Activated naive CD8-positive, alpha-beta T cell treated with anti-CD3 and anti-CD28 coated beads for 36 hours (primary cell): ENCODE results near the gene ZNRF2. TPM values are rescaled to one million over a fixed set of nuclear protein-coding genes. Genes with fewer than 3 reads are reported as not detected.
"Not testable (repeated sequence)": the region's sequence is repeated elsewhere in the genome, so short reads cannot be mapped to it uniquely, and the experiment has no call there.

Experiments
- DNase-seq: peaks from one replicate; pipeline ENCODE4 v3.0.0; 2021
- H3K27ac Mint-ChIP-seq: one replicate; pipeline ENCODE4 v1.8.0; 2022; ENCODE audit warnings: mild to moderate bottlenecking, moderate library complexity, mixed read lengths
- H3K27me3 Mint-ChIP-seq: one replicate; pipeline ENCODE4 v1.8.0; 2022; ENCODE audit warnings: mild to moderate bottlenecking, mixed read lengths
- H3K36me3 Mint-ChIP-seq: one replicate; pipeline ENCODE4 v1.8.0; 2021; ENCODE audit warnings: mild to moderate bottlenecking, mixed read lengths
- H3K4me1 Mint-ChIP-seq: one replicate; pipeline ENCODE4 v1.8.0; 2021; ENCODE audit warnings: mixed read lengths
- H3K4me3 Mint-ChIP-seq: one replicate; pipeline ENCODE4 v1.8.0; 2022; ENCODE audit warnings: mild to moderate bottlenecking, moderate library complexity, mixed read lengths
- H3K9me3 Mint-ChIP-seq: one replicate; pipeline ENCODE4 v1.8.0; 2022; ENCODE audit warnings: mixed read lengths
- total RNA-seq, 2 experiments: library from RNA; stranded (reverse); gene quantifications; one replicate each; pipeline ENCODE4 v1.2.3, GENCODE V29; 2021

The ZNRF2 gene
- total RNA-seq, 2 experiments from 2014 or later, result 6.9 TPM

- no peak for DNase-seq
- H3K36me3 Mint-ChIP-seq, result peaks cover 4% of the 10 kb centered on the region
- H3K27ac Mint-ChIP-seq, result no peak overlapping the region
- no peak overlapping the region for H3K4me3 Mint-ChIP-seq
- no peaks in the 10 kb centered on the region for H3K27me3 Mint-ChIP-seq
- H3K9me3 Mint-ChIP-seq, result no peaks in the 10 kb centered on the region
- H3K4me1 Mint-ChIP-seq, result no peaks in the 10 kb centered on the region
These were observed 83.2 kb downstream of the ZNRF2 start for GRCh38 chr7:30367561-30367960.

DNA sequence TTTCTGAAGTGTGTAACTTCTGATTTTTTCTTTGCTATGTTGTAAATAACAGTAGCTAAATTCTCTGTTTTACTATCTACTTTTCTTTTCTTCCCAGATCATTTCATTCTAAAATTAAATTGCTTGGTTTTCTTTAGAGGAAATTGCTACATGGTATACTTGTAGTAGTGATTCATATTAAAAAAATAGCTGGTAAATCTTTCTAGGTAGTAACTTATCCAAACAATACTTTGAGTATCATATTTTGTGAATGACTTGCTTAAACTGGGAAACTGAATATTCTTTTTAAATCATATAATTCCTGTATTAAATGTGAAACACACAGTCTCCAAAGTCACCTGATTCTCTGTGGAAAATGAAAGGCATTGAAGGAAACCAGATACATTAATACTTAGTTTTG, 85.5 kb downstream of the ZNRF2 start:
- no peak for DNase-seq
- H3K9me3 Mint-ChIP-seq, result no peaks in the 10 kb centered on the region
- H3K36me3 Mint-ChIP-seq, result peaks cover 4% of the 10 kb centered on the region
- no peak overlapping the region for H3K4me3 Mint-ChIP-seq
- no peaks in the 10 kb centered on the region for H3K4me1 Mint-ChIP-seq
- no peak overlapping the region for H3K27ac Mint-ChIP-seq
- H3K27me3 Mint-ChIP-seq, result no peaks in the 10 kb centered on the region

DNA sequence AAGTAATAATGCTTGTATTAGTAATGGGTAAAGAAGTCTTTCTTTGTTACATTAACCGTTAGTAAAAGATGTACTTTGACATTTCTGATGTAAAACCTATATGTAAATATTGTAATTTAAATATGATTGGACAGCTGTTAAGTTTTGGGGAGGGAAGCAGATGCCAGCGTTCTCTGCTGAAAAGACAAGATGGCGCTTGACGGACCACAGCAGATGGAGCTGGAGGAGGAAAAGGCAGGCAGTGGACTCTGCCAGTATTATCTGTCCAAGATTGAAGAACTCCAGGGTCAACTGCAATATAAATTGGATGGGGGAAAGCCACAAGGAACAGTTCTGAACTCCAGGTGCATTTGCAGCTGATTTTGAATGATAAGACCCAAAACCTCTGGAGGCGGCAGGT, 86.9 kb downstream of the ZNRF2 start:
- Mint-ChIP-seq H3K36me3 (peaks cover 4% of the 10 kb centered on the region), H3K4me3 (no peak overlapping the region), H3K9me3 (no peaks in the 10 kb centered on the region), H3K27me3 (no peaks in the 10 kb centered on the region), H3K4me1 (no peaks in the 10 kb centered on the region), H3K27ac (no peak overlapping the region)
- DNase-seq, result no peak

DNA sequence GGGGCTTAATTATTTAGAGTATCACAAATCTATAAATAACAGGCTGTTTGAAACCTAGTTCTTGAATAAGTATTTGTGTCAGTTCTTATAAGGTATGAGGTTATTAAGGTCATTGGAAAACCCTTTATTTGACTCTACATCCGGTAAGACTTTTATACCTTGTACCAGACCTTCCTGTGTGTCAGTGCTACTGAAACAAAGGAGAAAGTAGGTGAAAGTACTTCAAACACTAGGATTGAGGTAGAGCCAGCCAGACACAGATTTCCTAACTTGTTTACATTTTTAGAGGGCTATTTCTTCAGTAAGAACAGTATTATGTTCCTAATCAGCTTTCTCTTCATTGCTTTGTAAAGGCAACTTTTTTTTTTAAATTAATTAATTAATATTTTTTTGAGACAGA, 93.9 kb downstream of the ZNRF2 start:
- Mint-ChIP-seq H3K4me1 (no peaks in the 10 kb centered on the region), H3K9me3 (peaks cover 8% of the 10 kb centered on the region), H3K27ac (no peak overlapping the region), H3K36me3 (peaks cover 3% of the 10 kb centered on the region), H3K4me3 (no peak overlapping the region), H3K27me3 (no peaks in the 10 kb centered on the region)
- no peak for DNase-seq

- no peaks in the 10 kb centered on the region for H3K27me3 Mint-ChIP-seq
- H3K27ac Mint-ChIP-seq, result no peak overlapping the region
- no peak for DNase-seq
- H3K4me3 Mint-ChIP-seq, result no peak overlapping the region
- H3K4me1 Mint-ChIP-seq, result no peaks in the 10 kb centered on the region
- peaks cover 11% of the 10 kb centered on the region for H3K9me3 Mint-ChIP-seq
- H3K36me3 Mint-ChIP-seq, result peaks cover 3% of the 10 kb centered on the region
These were observed 94.7 kb downstream of the ZNRF2 start for GRCh38 chr7:30379131-30379530.

GRCh38 chr7:30379741-30380140, 95.3 kb downstream of the ZNRF2 start:
- Mint-ChIP-seq H3K9me3 (peaks cover 11% of the 10 kb centered on the region), H3K4me3 (no peak overlapping the region), H3K4me1 (no peaks in the 10 kb centered on the region), H3K27ac (no peak overlapping the region), H3K27me3 (no peaks in the 10 kb centered on the region), H3K36me3 (peaks cover 3% of the 10 kb centered on the region)
- no peak for DNase-seq

GRCh38 chr7:30380294-30380693, 95.9 kb downstream of the ZNRF2 start:
- H3K9me3 Mint-ChIP-seq, result peaks cover 11% of the 10 kb centered on the region
- no peaks in the 10 kb centered on the region for H3K27me3 Mint-ChIP-seq
- H3K27ac Mint-ChIP-seq, result no peak overlapping the region
- H3K4me3 Mint-ChIP-seq, result no peak overlapping the region
- no peaks in the 10 kb centered on the region for H3K4me1 Mint-ChIP-seq
- no peak for DNase-seq
- peaks cover 3% of the 10 kb centered on the region for H3K36me3 Mint-ChIP-seq

DNA sequence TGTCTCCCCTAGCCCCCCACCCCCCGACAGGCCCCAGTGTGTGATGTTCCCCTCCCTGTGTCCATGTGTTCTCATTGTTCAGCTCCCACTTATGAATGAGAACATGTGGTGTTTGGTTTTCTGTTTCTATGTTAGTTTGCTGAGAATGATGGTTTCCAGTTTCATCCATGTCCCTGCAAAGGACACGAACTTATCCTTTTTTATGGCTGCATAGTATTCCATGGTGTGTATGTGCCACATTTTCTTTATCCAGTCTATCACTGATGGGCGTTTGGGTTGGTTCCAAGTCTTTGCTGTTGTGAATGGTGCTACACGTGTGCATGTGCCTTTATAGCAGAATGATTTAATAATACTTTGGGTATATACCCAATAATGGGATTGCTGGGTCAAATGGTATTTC, 96.4 kb downstream of the ZNRF2 start:
- not testable (repeated sequence) for H3K27ac Mint-ChIP-seq, DNase-seq, H3K4me1 Mint-ChIP-seq, H3K36me3 Mint-ChIP-seq, H3K4me3 Mint-ChIP-seq, H3K27me3 Mint-ChIP-seq
- peaks cover 11% of the 10 kb centered on the region for H3K9me3 Mint-ChIP-seq

DNA sequence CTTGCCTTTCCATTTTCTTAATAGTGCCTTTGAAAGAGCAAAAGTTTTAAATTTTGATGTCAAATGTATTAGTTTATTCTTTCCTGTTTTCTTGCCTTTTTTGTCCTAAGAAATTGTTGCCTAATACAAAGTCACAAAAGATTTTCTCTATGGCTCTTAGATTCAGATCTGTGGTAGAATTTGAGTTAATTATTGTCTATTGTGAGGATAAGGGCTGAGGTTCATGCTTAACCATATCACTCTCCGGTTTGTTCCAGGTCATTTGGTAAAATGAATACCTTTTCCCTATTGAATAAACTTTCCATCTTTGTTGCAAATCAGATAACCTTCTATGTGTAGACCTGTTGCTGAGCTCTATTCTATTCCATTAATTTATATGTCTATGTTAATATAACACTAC, 98.2 kb downstream of the ZNRF2 start:
- Mint-ChIP-seq H3K27me3 (no peaks in the 10 kb centered on the region), H3K9me3 (peaks cover 11% of the 10 kb centered on the region), H3K4me3 (no peak overlapping the region), H3K27ac (no peak overlapping the region), H3K36me3 (peaks cover 3% of the 10 kb centered on the region), H3K4me1 (no peaks in the 10 kb centered on the region)
- DNase-seq, result no peak

DNA sequence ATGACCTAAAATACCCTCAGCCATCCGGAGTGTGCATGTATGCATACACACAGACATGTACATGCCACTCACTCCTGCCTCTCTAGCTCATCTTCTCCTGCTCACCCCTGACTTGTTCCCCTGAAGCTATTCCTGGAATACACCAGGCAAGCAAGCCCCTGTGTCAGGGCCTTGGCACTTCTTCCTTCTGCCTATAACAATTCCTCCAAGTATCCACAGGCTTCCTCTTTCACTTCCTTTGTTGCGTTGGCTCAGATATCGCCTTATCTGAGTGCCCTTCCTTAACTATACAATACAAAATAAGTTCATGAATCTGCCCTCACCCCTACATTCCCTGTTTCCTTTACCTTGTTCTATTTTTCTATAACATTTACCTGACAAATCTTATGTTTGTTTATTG, 105.4 kb downstream of the ZNRF2 start:
- Mint-ChIP-seq H3K36me3 (peaks cover 4% of the 10 kb centered on the region), H3K4me3 (no peak overlapping the region), H3K4me1 (no peaks in the 10 kb centered on the region), H3K27me3 (no peaks in the 10 kb centered on the region), H3K9me3 (no peaks in the 10 kb centered on the region), H3K27ac (no peak overlapping the region)
- no peak for DNase-seq

DNA sequence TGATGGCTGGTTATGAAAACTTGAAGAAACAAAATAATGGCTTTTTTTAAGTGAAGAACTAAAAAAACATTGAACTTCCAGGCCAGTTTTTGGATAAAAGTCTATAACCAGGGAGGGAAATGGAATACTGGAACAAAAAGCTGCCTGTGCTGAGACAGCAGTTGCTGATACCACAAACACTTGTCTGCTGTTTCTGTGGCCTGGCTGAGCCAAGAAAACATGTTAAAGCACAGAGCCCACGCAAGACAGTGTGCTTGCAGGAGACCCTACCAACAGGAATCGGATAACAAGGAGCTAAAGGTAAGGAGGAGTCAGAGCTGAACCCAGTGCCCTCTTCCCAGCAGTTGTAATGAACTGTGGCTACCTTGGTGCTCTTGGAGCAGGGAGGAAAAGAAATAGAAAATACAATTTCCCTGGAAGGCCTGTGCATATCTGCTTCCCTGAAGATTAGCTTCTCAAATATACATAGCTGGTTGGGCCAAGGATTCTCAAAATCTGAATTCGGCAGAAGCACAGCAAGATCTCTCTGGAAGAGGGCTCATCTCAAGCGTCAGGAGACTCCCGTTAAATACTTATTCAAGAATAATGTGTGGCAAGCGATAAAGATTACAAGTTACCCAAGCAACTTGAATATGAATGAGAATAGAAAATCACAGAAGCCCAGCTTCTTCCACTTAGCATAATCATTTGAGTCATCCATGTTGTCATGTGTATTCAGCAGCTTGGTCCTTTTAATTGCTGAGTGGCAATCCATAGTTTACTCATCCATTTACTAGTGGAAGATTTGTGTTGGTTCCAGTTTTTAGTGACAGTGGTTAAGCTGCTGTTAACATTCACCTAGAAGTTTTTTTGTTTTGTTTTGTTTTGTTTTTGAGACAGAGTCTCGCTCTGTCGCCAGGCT, 106.6 kb downstream of the ZNRF2 start:
- no peak overlapping the region for H3K4me3 Mint-ChIP-seq
- H3K27ac Mint-ChIP-seq, result no peak overlapping the region
- H3K9me3 Mint-ChIP-seq, result no peaks in the 10 kb centered on the region
- no peaks in the 10 kb centered on the region for H3K4me1 Mint-ChIP-seq
- no peak for DNase-seq
- H3K27me3 Mint-ChIP-seq, result no peaks in the 10 kb centered on the region
- peaks cover 4% of the 10 kb centered on the region for H3K36me3 Mint-ChIP-seq

GRCh38 chr7:30391806-30392205, 107.4 kb downstream of the ZNRF2 start:
- no peaks in the 10 kb centered on the region for H3K9me3 Mint-ChIP-seq
- H3K36me3 Mint-ChIP-seq, result peaks cover 4% of the 10 kb centered on the region
- no peak overlapping the region for H3K4me3 Mint-ChIP-seq
- no peaks in the 10 kb centered on the region for H3K4me1 Mint-ChIP-seq
- no peak overlapping the region for H3K27ac Mint-ChIP-seq
- DNase-seq, result no peak
- H3K27me3 Mint-ChIP-seq, result no peaks in the 10 kb centered on the region

GRCh38 chr7:30395676-30396075, 111.3 kb downstream of the ZNRF2 start:
- Mint-ChIP-seq H3K27me3 (no peaks in the 10 kb centered on the region), H3K36me3 (no peaks in the 10 kb centered on the region), H3K4me1 (no peaks in the 10 kb centered on the region), H3K27ac (no peak overlapping the region), H3K4me3 (no peak overlapping the region), H3K9me3 (no peaks in the 10 kb centered on the region)
- no peak for DNase-seq

GRCh38 chr7:30396389-30396788, 112.0 kb downstream of the ZNRF2 start:
- no peaks in the 10 kb centered on the region for H3K9me3 Mint-ChIP-seq
- peaks cover 4% of the 10 kb centered on the region for H3K4me1 Mint-ChIP-seq
- H3K27ac Mint-ChIP-seq, result no peak overlapping the region
- no peak overlapping the region for H3K4me3 Mint-ChIP-seq
- no peaks in the 10 kb centered on the region for H3K36me3 Mint-ChIP-seq
- DNase-seq, result no peak
- no peaks in the 10 kb centered on the region for H3K27me3 Mint-ChIP-seq

DNA sequence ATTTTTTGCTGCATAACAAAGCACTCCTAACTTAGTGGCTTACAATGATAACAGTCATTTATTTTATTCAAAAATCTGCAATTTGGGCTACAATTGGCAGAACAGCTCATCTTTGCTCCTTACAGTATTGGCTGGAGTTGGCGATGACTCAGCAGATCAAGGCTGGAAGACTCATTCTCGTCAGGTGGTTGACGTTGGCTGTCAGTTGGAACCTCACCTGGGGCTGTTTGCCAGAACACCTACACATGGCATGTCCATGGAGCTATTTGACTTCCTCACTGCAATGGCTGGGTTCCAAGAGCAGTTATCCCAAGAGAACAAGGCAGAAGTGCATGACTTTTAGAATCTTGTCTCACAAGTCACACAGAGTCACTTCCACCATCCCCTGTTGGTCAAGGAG, 119.1 kb downstream of the ZNRF2 start:
- peaks cover 10% of the 10 kb centered on the region for H3K4me1 Mint-ChIP-seq
- no peaks in the 10 kb centered on the region for H3K9me3 Mint-ChIP-seq
- DNase-seq, result no peak
- no peaks in the 10 kb centered on the region for H3K36me3 Mint-ChIP-seq
- H3K27ac Mint-ChIP-seq, result no peak overlapping the region
- no peak overlapping the region for H3K4me3 Mint-ChIP-seq
- H3K27me3 Mint-ChIP-seq, result no peaks in the 10 kb centered on the region

- no peaks in the 10 kb centered on the region for H3K27me3 Mint-ChIP-seq
- H3K36me3 Mint-ChIP-seq, result no peaks in the 10 kb centered on the region
- H3K27ac Mint-ChIP-seq, result no peak overlapping the region
- DNase-seq, result no peak
- peaks cover 10% of the 10 kb centered on the region for H3K4me1 Mint-ChIP-seq
- H3K9me3 Mint-ChIP-seq, result no peaks in the 10 kb centered on the region
- H3K4me3 Mint-ChIP-seq, result no peak overlapping the region
These were observed 120.8 kb downstream of the ZNRF2 start for GRCh38 chr7:30405179-30405578.
